HEK293 (cell line): ENCODE results near the gene ZBTB44.

ENCODE experiments used
- BCL11A ChIP-seq: fragments of 450-650 bp; formaldehyde crosslinking; IDR thresholded peaks from 2 replicates; pipeline ENCODE4 v1.5.1; 2016; ENCODE audit warnings: low read depth, missing biosample characterization, missing genetic modification characterization
- KLF10 ChIP-seq: fragments of 450-650 bp; IDR thresholded peaks from 2 replicates; pipeline ENCODE4 v1.5.1; 2018; ENCODE audit warnings: missing biosample characterization, mild to moderate bottlenecking, missing genetic modification characterization
- KLF16 ChIP-seq: fragments of 450-650 bp; formaldehyde crosslinking; IDR thresholded peaks from 2 replicates; pipeline ENCODE4 v1.5.1; 2017; ENCODE audit warnings: missing biosample characterization, missing genetic modification characterization
- KLF8 ChIP-seq: fragments of 450-650 bp; formaldehyde crosslinking; IDR thresholded peaks from 2 replicates; pipeline ENCODE4 v1.5.1; 2016; ENCODE audit warnings: missing biosample characterization, missing genetic modification characterization
- PATZ1 ChIP-seq: fragments of 450-650 bp; formaldehyde crosslinking; IDR thresholded peaks from 2 replicates; pipeline ENCODE4 v1.5.1; 2016; ENCODE audit warnings: missing biosample characterization, missing genetic modification characterization
- SP3 ChIP-seq: fragments of 450-650 bp; formaldehyde crosslinking; IDR thresholded peaks from 2 replicates; pipeline ENCODE4 v1.5.1; 2016; ENCODE audit warnings: missing biosample characterization, missing genetic modification characterization
- YY1 ChIP-seq: fragments of 450-650 bp; formaldehyde crosslinking; IDR thresholded peaks from 2 replicates; pipeline ENCODE4 v1.5.1; 2018; ENCODE audit warnings: missing biosample characterization, missing genetic modification characterization
- ZBTB20 ChIP-seq: fragments of 450-650 bp; formaldehyde crosslinking; IDR thresholded peaks from 2 replicates; pipeline ENCODE4 v1.5.1; 2016; ENCODE audit warnings: missing biosample characterization, missing genetic modification characterization
- ZBTB8A ChIP-seq: fragments of 450-650 bp; formaldehyde crosslinking; IDR thresholded peaks from 2 replicates; pipeline ENCODE4 v1.5.1; 2016; ENCODE audit warnings: missing biosample characterization, missing genetic modification characterization
- ZFHX2 ChIP-seq: fragments of 450-650 bp; formaldehyde crosslinking; conservative IDR thresholded peaks from 2 replicates; pipeline ENCODE4 v1.5.1; 2016; ENCODE audit warnings: missing biosample characterization, missing genetic modification characterization
- ZIC2 ChIP-seq: fragments of 450-650 bp; formaldehyde crosslinking; IDR thresholded peaks from 2 replicates; pipeline ENCODE4 v1.5.1; 2016; ENCODE audit warnings: missing biosample characterization, missing genetic modification characterization
- ZNF121 ChIP-seq: fragments of 450-650 bp; formaldehyde crosslinking; IDR thresholded peaks from 2 replicates; pipeline ENCODE4 v1.5.1; 2016; ENCODE audit warnings: missing biosample characterization, missing genetic modification characterization
- ZNF157 ChIP-seq: fragments of 450-650 bp; formaldehyde crosslinking; IDR thresholded peaks from 2 replicates; pipeline ENCODE4 v1.5.1; 2016; ENCODE audit warnings: missing biosample characterization, missing genetic modification characterization
- ZNF16 ChIP-seq: fragments of 450-650 bp; formaldehyde crosslinking; IDR thresholded peaks from 2 replicates; pipeline ENCODE4 v1.5.1; 2016; ENCODE audit warnings: low read depth, missing biosample characterization, missing genetic modification characterization
- ZNF174 ChIP-seq: fragments of 450-650 bp; formaldehyde crosslinking; IDR thresholded peaks from 2 replicates; pipeline ENCODE4 v1.5.0; 2017; ENCODE audit warnings: missing biosample characterization, mild to moderate bottlenecking, missing genetic modification characterization
- ZNF202 ChIP-seq: fragments of 450-650 bp; formaldehyde crosslinking; IDR thresholded peaks from 2 replicates; pipeline ENCODE4 v1.5.1; 2016; ENCODE audit warnings: missing biosample characterization, missing genetic modification characterization, borderline replicate concordance
- ZNF211 ChIP-seq: fragments of 450-650 bp; formaldehyde crosslinking; IDR thresholded peaks from 2 replicates; pipeline ENCODE4 v1.5.1; 2016; ENCODE audit warnings: low read depth, missing biosample characterization, missing genetic modification characterization
- ZNF214 ChIP-seq: fragments of 450-650 bp; formaldehyde crosslinking; IDR thresholded peaks from 2 replicates; pipeline ENCODE4 v1.5.1; 2017; ENCODE audit warnings: missing biosample characterization, mild to moderate bottlenecking, missing genetic modification characterization, borderline replicate concordance
- ZNF239 ChIP-seq: fragments of 450-650 bp; formaldehyde crosslinking; IDR thresholded peaks from 2 replicates; pipeline ENCODE4 v1.5.1; 2016; ENCODE audit warnings: missing biosample characterization, missing genetic modification characterization
- ZNF26 ChIP-seq: fragments of 450-650 bp; formaldehyde crosslinking; IDR thresholded peaks from 2 replicates; pipeline ENCODE4 v1.5.1; 2016; ENCODE audit warnings: missing biosample characterization, missing genetic modification characterization
- ZNF266 ChIP-seq: fragments of 450-650 bp; formaldehyde crosslinking; IDR thresholded peaks from 2 replicates; pipeline ENCODE4 v1.5.1; 2016; ENCODE audit warnings: missing biosample characterization, missing genetic modification characterization, low read depth
- ZNF274 ChIP-seq, 2 experiments: fragments of 200-500 bp in 1 of 2; fragments of 450-650 bp in 1 of 2; sonication (Bioruptor generic) in 1 of 2; formaldehyde crosslinking in 1 of 2; IDR thresholded peaks; 2 replicates each; pipeline versions ENCODE4 v1.5.1 to v1.6.1; 2014 to 2016; ENCODE audit warnings: borderline replicate concordance in 1 of 2, inconsistent platforms in 1 of 2, low read length in 1 of 2, missing biosample characterization in 1 of 2, missing genetic modification characterization in 1 of 2
- ZNF280C ChIP-seq: fragments of 450-650 bp; formaldehyde crosslinking; IDR thresholded peaks from 2 replicates; pipeline ENCODE4 v1.5.1; 2016; ENCODE audit warnings: missing biosample characterization, missing genetic modification characterization
- ZNF292 ChIP-seq: fragments of 450-650 bp; formaldehyde crosslinking; IDR thresholded peaks from 2 replicates; pipeline ENCODE4 v1.5.1; 2016; ENCODE audit warnings: low read depth, missing biosample characterization, missing genetic modification characterization, borderline replicate concordance
- ZNF341 ChIP-seq: fragments of 450-650 bp; formaldehyde crosslinking; IDR thresholded peaks from 2 replicates; pipeline ENCODE4; 2016; ENCODE audit warnings: low read depth, missing biosample characterization, missing genetic modification characterization
- ZNF394 ChIP-seq: fragments of 450-650 bp; formaldehyde crosslinking; IDR thresholded peaks from 2 replicates; pipeline ENCODE4 v1.5.1; 2016; ENCODE audit warnings: missing biosample characterization, missing genetic modification characterization, mild to moderate bottlenecking, moderate library complexity, borderline replicate concordance
- ZNF404 ChIP-seq: fragments of 450-650 bp; formaldehyde crosslinking; IDR thresholded peaks from 2 replicates; pipeline ENCODE4 v1.5.1; 2017; ENCODE audit warnings: missing biosample characterization, missing genetic modification characterization
- ZNF416 ChIP-seq: fragments of 450-650 bp; formaldehyde crosslinking; IDR thresholded peaks from 2 replicates; pipeline ENCODE4 v1.5.1; 2016; ENCODE audit warnings: missing biosample characterization, missing genetic modification characterization
- ZNF433 ChIP-seq: fragments of 450-650 bp; formaldehyde crosslinking; IDR thresholded peaks from 2 replicates; pipeline ENCODE4 v1.5.1; 2016; ENCODE audit warnings: missing biosample characterization, missing genetic modification characterization, low read depth
- ZNF549 ChIP-seq: fragments of 450-650 bp; IDR thresholded peaks from 2 replicates; pipeline ENCODE4 v1.5.1; 2018; ENCODE audit warnings: missing biosample characterization, missing genetic modification characterization, mild to moderate bottlenecking, inconsistent platforms, moderate library complexity
- ZNF555 ChIP-seq: fragments of 450-650 bp; formaldehyde crosslinking; conservative IDR thresholded peaks from 2 replicates; pipeline ENCODE4 v1.5.1; 2017; ENCODE audit warnings: missing biosample characterization, mild to moderate bottlenecking, missing genetic modification characterization, inconsistent platforms
- ZNF596 ChIP-seq: fragments of 450-650 bp; IDR thresholded peaks from 2 replicates; pipeline ENCODE4 v1.5.0; 2018; ENCODE audit warnings: missing biosample characterization, mild to moderate bottlenecking, missing genetic modification characterization, moderate library complexity
- ZNF610 ChIP-seq: fragments of 450-650 bp; formaldehyde crosslinking; IDR thresholded peaks from 2 replicates; pipeline ENCODE4 v1.5.1; 2016; ENCODE audit warnings: missing biosample characterization, missing genetic modification characterization, borderline replicate concordance
- ZNF621 ChIP-seq: fragments of 450-650 bp; formaldehyde crosslinking; IDR thresholded peaks from 2 replicates; pipeline ENCODE4 v1.5.1; 2017; ENCODE audit warnings: missing biosample characterization, missing genetic modification characterization
- ZNF624 ChIP-seq: fragments of 450-650 bp; formaldehyde crosslinking; IDR thresholded peaks from 2 replicates; pipeline ENCODE4 v1.5.1; 2017; ENCODE audit warnings: missing biosample characterization, missing genetic modification characterization
- ZNF747 ChIP-seq: fragments of 450-650 bp; formaldehyde crosslinking; IDR thresholded peaks from 2 replicates; pipeline ENCODE4 v1.5.1; 2016; ENCODE audit warnings: missing biosample characterization, missing genetic modification characterization
- ZSCAN30 ChIP-seq: fragments of 450-650 bp; IDR thresholded peaks from 2 replicates; pipeline ENCODE4 v1.5.1; 2018; ENCODE audit warnings: missing biosample characterization, mild to moderate bottlenecking, missing genetic modification characterization, moderate library complexity

Gene ZBTB44

GRCh38 chr11:130314184-130314749, 450 bp downstream of the ZBTB44 start (continued):
- TF ChIP-seq ZNF26 (tag by site-specific recombination) (no peak), KLF16 (tag by site-specific recombination) (no peak), ZIC2 (no peak), ZSCAN30 (peak; percentile 35; the same call in 1 of the 2 replicates), ZBTB20 (tag by site-specific recombination) (peak; percentile 78; the same call in 1 of the 2 replicates), ZNF394 (no peak), ZNF596 (no peak), ZNF416 (tag by site-specific recombination) (no peak), ZNF292 (tag by site-specific recombination) (no peak), BCL11A (tag by site-specific recombination) (no peak), ZNF624 (tag by site-specific recombination) (no peak), ZBTB8A (tag by site-specific recombination) (0 out of 2 replicates have a peak, but pooled peaks have one; percentile 32), KLF8 (tag by site-specific recombination) (0 out of 2 replicates have a peak, but pooled peaks have one; percentile 20), ZNF621 (tag by site-specific recombination) (no peak), ZNF211 (no peak), ZNF274 (IDR thresholded peaks at IDR 0.05; ENCODE audit: low read length) (no peak), ZNF274 (tag by site-specific recombination; IDR thresholded peaks at IDR 0.05; ENCODE audit: borderline replicate concordance) (no peak), ZNF16 (tag by site-specific recombination) (no peak), ZNF747 (tag by site-specific recombination) (no peak), ZNF174 (tag by site-specific recombination) (no peak), ZNF433 (tag by site-specific recombination) (no peak), ZNF266 (tag by site-specific recombination) (no peak), ZNF555 (no peak), KLF10 (tag by site-specific recombination) (no peak), PATZ1 (tag by site-specific recombination) (peak; percentile 65), SP3 (tag by site-specific recombination) (peak; percentile 52; the same call in 1 of the 2 replicates), ZNF404 (tag by site-specific recombination) (no peak), ZNF157 (tag by site-specific recombination) (no peak), ZNF214 (tag by site-specific recombination) (no peak), ZNF549 (tag by site-specific recombination) (no peak), ZNF202 (tag by site-specific recombination) (0 out of 2 replicates have a peak, but pooled peaks have one; percentile 22), ZNF610 (tag by site-specific recombination) (no peak), ZNF239 (no peak), ZFHX2 (tag by site-specific recombination) (peak; percentile 62), ZNF121 (tag by site-specific recombination) (no peak), ZNF341 (peak; percentile 56), ZNF280C (tag by site-specific recombination) (no peak), YY1 (tag by site-specific recombination) (0 out of 2 replicates have a peak, but pooled peaks have one; percentile 30)
